Natural killer cell (primary cell): Measurements from ENCODE around the gene PRICKLE2. TPM values are rescaled to one million over a fixed set of nuclear protein-coding genes. Genes with fewer than 3 reads are reported as not detected.

Experiments used
- ATAC-seq, 3 donors: fragments of 150-1000 bp in 2 of 3; fragments of 200-7000 bp in 1 of 3; cut with Tn5 transposase; 1 replicate in 1 of 3; 2 replicates in 2 of 3; pipeline ENCODE4 v1.10.0; 2021; ENCODE audit warnings: mild to moderate bottlenecking in 2 of 3, moderate library complexity in 2 of 3
- DNase-seq, 2 donors: peaks; one replicate each; pipeline versions ENCODE4 v3.0.0 to v3.0.0-alpha.2; 2013 to 2021; ENCODE audit warnings: mixed read lengths in 1 of 2
- H3K27ac ChIP-seq: one replicate; pipeline ENCODE4 v1.5.1; 2013; ENCODE audit warnings: mild to moderate bottlenecking, low read length
- H3K27me3 ChIP-seq: one replicate; pipeline ENCODE4 v1.6.1; 2013; ENCODE audit warnings: low read length; ENCODE audit not compliant: control insufficient read depth, insufficient read depth
- H3K36me3 ChIP-seq: one replicate; pipeline ENCODE4 v1.6.1; 2013; ENCODE audit warnings: low read length; ENCODE audit not compliant: control insufficient read depth, insufficient read depth
- H3K4me1 ChIP-seq: one replicate; pipeline ENCODE4 v1.6.1; 2013; ENCODE audit warnings: low read length; ENCODE audit not compliant: control insufficient read depth, insufficient read depth
- H3K4me3 ChIP-seq: one replicate; pipeline ENCODE4 v1.5.1; 2013; ENCODE audit warnings: low read length
- H3K9me3 ChIP-seq: one replicate; pipeline ENCODE4 v1.6.1; 2013; ENCODE audit warnings: low read length; ENCODE audit not compliant: control insufficient read depth, insufficient read depth
- H3K27ac Mint-ChIP-seq, 2 donors: one replicate each; pipeline ENCODE4 v1.8.0; 2022; ENCODE audit warnings: mild to moderate bottlenecking in 2 of 2, mixed read lengths in 2 of 2, moderate library complexity in 1 of 2
- H3K27me3 Mint-ChIP-seq, 2 donors: one replicate each; pipeline ENCODE4 v1.8.0; 2022; ENCODE audit warnings: low read depth in 2 of 2, mixed read lengths in 2 of 2
- H3K36me3 Mint-ChIP-seq: one replicate; pipeline ENCODE4 v1.8.0; 2022; ENCODE audit warnings: mixed read lengths
- H3K4me1 Mint-ChIP-seq, 2 donors: one replicate each; pipeline ENCODE4 v1.8.0; 2022; ENCODE audit warnings: mixed read lengths in 2 of 2
- H3K4me3 Mint-ChIP-seq: one replicate; pipeline ENCODE4 v1.8.0; 2022; ENCODE audit warnings: mild to moderate bottlenecking, moderate library complexity, mixed read lengths
- H3K9me3 Mint-ChIP-seq, 2 donors: one replicate each; pipeline ENCODE4 v1.8.0; 2022; ENCODE audit warnings: mixed read lengths in 2 of 2
- CTCF ChIP-seq: fragments of 200-600 bp; IDR thresholded peaks from one replicate; pipeline ENCODE4 v1.8.0; 2022; ENCODE audit warnings: antibody characterized with exemption
- WGBS: methylation state at CpG from one replicate; pipeline ENCODE4 v1.1.7; 2013; ENCODE audit warnings: missing lambda C conversion rate; ENCODE audit not compliant: insufficient coverage; 5-methylcytosine and 5-hydroxymethylcytosine counted together
- intact Hi-C: fragments of 100-400 bp; cut with micrococcal nuclease; formaldehyde crosslinking; loops from one replicate; pipeline ENCODE4 v1.14.2; 2022
- total RNA-seq, 4 donors: library from RNA; stranded (reverse); fragments of 120-200 nt in 1 of 4; gene quantifications; one replicate each; pipeline versions ENCODE4 v1.2.3 to v1.2.4, GENCODE V29; 2013 to 2022

The PRICKLE2 gene
- total RNA-seq, 3 donors from 2014 or later (not counting 1 experiment from before 2014, with no cell fraction given), result 0.07 to 3.3 (median 1.8) TPM

- TF ChIP-seq CTCF, result no peak
- ATAC-seq, result no peak
- Mint-ChIP-seq H3K9me3 (no peaks in the 10 kb centered on the region), H3K27me3 (no peaks in the 10 kb centered on the region), H3K27ac (no peak overlapping the region), H3K36me3 (no peaks in the 10 kb centered on the region), H3K4me3 (no peak overlapping the region), H3K4me1 (no peaks in the 10 kb centered on the region)
- H3K36me3 ChIP-seq, result no peaks in the 10 kb centered on the region
- intact Hi-C loops, result no loop called here
- no peak for DNase-seq
- no peaks in the 10 kb centered on the region for H3K27me3 ChIP-seq
- WGBS, result 76% methylated on average over 3 of the region's 3 CpGs
- no peaks in the 10 kb centered on the region for H3K9me3 ChIP-seq
- H3K4me3 ChIP-seq, result no peak overlapping the region
- no peaks in the 10 kb centered on the region for H3K4me1 ChIP-seq
- H3K27ac ChIP-seq, result no peak overlapping the region
These were observed 129.5 kb downstream of the PRICKLE2 start for GRCh38 chr3:64095802-64096201.

GRCh38 chr3:64094713-64095079 is 130.6 kb downstream of the PRICKLE2 start:
- H3K9me3 Mint-ChIP-seq, result no peaks in the 10 kb centered on the region
- H3K4me1 Mint-ChIP-seq, result no peaks in the 10 kb centered on the region
- DNase-seq, result no peak
- no peak overlapping the region for H3K27ac Mint-ChIP-seq
- H3K36me3 Mint-ChIP-seq, result no peaks in the 10 kb centered on the region
- Histone ChIP-seq H3K27ac (no peak overlapping the region), H3K4me3 (no peak overlapping the region), H3K27me3 (no peaks in the 10 kb centered on the region), H3K9me3 (no peaks in the 10 kb centered on the region), H3K4me1 (no peaks in the 10 kb centered on the region), H3K36me3 (no peaks in the 10 kb centered on the region)
- WGBS, result 100% methylated on average over 1 of the region's 2 CpGs
- no peaks in the 10 kb centered on the region for H3K27me3 Mint-ChIP-seq
- intact Hi-C loops, result no loop called here
- no peak overlapping the region for H3K4me3 Mint-ChIP-seq
- ATAC-seq, result no peak
- no peak for TF ChIP-seq CTCF

GRCh38 chr3:64093825-64094712 is 131.2 kb downstream of the PRICKLE2 start:
- H3K4me3 Mint-ChIP-seq, result no peak overlapping the region
- no peaks in the 10 kb centered on the region for H3K9me3 ChIP-seq
- intact Hi-C loops, result no loop called here
- no peak overlapping the region for H3K4me3 ChIP-seq
- H3K36me3 ChIP-seq, result no peaks in the 10 kb centered on the region
- no peaks in the 10 kb centered on the region for H3K27me3 ChIP-seq
- ATAC-seq (no peak), DNase-seq (no peak)
- no peak overlapping the region for H3K27ac Mint-ChIP-seq
- TF ChIP-seq CTCF, result no peak
- WGBS, result 78% methylated on average over 2 of the region's 3 CpGs
- H3K9me3 Mint-ChIP-seq, result no peaks in the 10 kb centered on the region
- H3K36me3 Mint-ChIP-seq, result no peaks in the 10 kb centered on the region
- H3K27me3 Mint-ChIP-seq, result no peaks in the 10 kb centered on the region
- no peaks in the 10 kb centered on the region for H3K4me1 Mint-ChIP-seq
- no peaks in the 10 kb centered on the region for H3K4me1 ChIP-seq
- no peak overlapping the region for H3K27ac ChIP-seq

GRCh38 chr3:64093211-64093610 is 132.1 kb downstream of the PRICKLE2 start:
- intact Hi-C loops, result no loop called here
- no peaks in the 10 kb centered on the region for H3K9me3 Mint-ChIP-seq
- Histone ChIP-seq H3K4me3 (no peak overlapping the region), H3K4me1 (no peaks in the 10 kb centered on the region), H3K36me3 (no peaks in the 10 kb centered on the region), H3K27ac (no peak overlapping the region), H3K9me3 (no peaks in the 10 kb centered on the region), H3K27me3 (no peaks in the 10 kb centered on the region)
- no peak for TF ChIP-seq CTCF
- H3K27me3 Mint-ChIP-seq, result no peaks in the 10 kb centered on the region
- ATAC-seq, result no peak
- H3K36me3 Mint-ChIP-seq, result no peaks in the 10 kb centered on the region
- no peaks in the 10 kb centered on the region for H3K4me1 Mint-ChIP-seq
- H3K4me3 Mint-ChIP-seq, result no peak overlapping the region
- H3K27ac Mint-ChIP-seq, result no peak overlapping the region
- no peak for DNase-seq
